A549 treated with DMSO at 1 μM for 4 hours (cell line): ENCODE results near the gene SLC16A3. TPM values are rescaled to one million over a fixed set of nuclear protein-coding genes. Genes with fewer than 3 reads are reported as not detected.

ENCODE experiments used
- total RNA-seq: library from RNA; stranded (reverse); fragments of 200-300 nt; extraction: Qiagen RNA extraction; gene quantifications from 5 replicates; pipeline ENCODE4 v1.2.3, GENCODE V29; 2022; ENCODE audit warnings: low read depth

SLC16A3 gene
- total RNA-seq, result 79.9 to 109 TPM (median 96.9 TPM) in 5 replicates

DNA sequence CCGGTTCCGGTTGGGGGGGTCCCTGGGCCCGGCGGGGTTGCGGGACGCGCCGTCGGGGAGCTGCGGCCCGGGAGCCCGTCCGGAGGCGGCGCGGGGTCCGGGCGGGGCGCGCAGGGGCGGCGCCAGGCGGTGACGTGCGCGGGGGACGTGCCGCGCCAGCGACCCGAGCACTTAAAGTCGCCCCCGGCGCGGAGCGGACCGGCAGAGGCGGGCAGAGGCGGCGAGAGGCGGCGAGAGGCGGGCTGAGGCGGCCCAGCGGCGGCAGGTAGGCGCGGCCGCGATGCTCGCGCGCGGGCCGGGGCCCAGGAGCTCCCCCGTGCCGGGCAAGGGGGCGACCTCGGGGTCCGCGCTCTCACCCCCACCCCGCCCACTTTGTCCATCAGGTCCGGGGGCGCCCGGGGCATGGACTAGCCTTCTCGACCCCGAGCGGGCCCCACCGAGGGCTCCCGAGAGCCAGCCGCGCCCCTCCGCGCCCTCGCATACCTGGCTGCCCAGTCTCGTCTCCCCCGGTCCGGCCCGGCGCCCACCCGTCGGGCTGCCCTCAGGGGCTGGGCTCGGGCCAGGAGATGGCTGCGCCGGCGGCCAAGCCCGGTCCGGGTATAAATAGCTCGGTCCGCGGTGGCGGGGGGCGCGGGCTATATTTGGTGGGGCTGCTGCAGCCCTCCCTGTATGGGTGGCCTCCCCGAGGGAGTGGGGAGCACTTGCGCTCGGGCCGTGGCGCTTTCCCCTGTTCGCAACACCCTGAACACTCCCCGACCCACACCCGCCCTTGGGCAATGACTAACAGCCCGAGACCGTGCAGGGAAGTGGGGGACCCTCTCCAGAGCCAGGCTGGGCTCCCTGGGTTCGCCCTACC lies at the start of gene SLC16A3:
TSS of gene SLC16A3 (plus strand) at position 201 of the 856 bp plus-strand sequence. CDS start 6,967 bp downstream, outside the sequence.

DNA sequence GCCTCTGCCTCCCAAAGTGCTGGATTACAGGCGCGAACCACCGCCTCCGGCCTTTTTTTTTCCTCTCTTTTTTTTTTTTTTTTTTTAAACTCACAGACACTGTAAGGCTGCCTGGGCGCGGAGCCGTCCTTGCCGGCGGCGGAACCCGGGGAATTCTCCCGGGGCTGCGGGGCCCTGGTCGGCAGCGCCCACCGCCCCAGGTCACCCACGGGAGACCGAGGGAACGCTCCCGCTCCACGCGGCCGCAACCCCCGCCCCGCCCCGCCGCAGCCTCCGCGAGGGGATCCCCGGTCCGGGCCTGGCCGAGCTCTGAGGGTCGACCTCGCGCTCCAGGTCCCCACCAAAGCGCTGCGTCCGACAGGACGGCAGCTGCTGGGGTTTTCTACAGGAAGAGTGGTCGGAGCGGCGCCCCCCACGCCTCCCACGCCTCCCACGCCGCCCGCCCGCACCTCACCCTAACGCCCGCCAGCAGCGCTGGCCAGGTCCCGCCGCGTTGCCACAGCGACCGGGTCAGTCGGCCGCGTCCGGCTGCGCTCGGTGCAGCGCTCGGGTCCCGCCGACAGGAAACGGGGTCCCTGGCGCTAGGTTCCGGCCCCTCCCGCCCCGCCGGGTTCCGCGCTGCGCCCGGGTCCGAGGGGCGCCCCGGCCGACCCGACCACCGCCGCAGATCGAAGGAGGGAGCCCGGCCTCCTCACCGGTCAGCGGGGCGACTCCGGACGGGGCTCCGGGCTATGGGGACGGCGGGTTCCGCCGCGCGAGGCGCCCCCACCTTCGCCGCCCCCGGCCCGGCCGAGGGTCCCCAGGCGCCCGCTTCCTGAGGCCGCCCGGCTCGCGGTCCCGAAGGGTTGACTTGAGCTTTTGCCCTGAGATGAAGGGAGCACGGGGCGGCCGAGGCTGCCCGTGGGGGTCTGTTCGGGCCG lies 16.3 kb upstream of the SLC16A3 start, which contains the start of gene CCDC57:
TSS of gene CCDC57 (minus strand) at position 512 of the 920 bp plus-strand sequence. CDS start 10,898 bp downstream, outside the sequence.

DNA sequence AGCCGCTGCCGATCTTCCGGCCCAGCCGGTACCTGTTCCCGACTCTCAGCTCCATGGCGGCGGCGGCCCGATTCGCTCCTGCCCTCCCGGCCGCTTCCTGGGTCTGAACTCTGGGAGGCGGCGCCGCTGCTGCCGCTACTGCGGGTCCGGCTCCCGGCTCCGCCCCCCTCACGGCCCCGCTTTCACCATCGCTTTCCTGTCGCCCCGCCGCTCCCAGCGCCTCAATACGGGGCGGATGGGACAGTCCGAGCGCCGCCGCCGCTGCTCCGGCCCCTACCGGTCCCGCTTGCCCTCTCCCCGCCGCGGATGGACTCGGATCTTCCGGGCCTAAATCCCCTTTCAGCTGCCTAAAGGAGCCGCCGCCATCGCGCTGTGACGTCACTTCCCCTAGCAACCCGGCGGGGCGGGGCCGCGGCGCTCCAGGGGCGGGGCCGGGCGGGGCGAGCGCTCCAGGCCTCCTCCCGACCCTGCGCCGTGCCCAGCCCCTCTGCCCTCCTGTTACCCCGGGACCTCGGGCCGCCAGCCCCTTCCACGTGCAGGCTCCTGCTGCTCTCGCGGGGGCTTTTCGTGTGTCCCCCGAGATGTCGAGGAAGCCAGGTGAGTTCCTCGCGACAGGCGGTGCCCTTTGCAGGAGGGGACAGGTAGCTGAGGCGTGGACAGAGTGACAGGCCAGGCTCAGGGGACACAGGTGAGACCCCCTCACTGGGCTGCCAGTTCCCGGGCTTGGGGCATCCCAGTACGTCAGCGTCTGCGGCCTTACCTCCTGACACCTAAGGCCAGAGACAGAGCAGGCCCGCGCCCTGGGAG lies 44.7 kb downstream of the SLC16A3 start, which contains the start of gene CSNK1D:
TSS of gene CSNK1D (minus strand) at position 374 of the 807 bp plus-strand sequence. CDS start at position 55, 319 bp downstream.

Other genes starting within 250 kb of the SLC16A3 start
- gene CENPX, start 206.2 kb upstream of the SLC16A3 start, total RNA-seq, result 156 to 199 TPM (median 185 TPM) in 5 replicates
- gene LRRC45, start 205.7 kb upstream of the SLC16A3 start, total RNA-seq, result 7.7 to 18.4 TPM (median 14.2 TPM) in 5 replicates
- 23.0 to 39.7 TPM (median 30.7 TPM) in 5 replicates for gene RAC3, start 197.4 kb upstream of the SLC16A3 start, total RNA-seq
- gene DCXR, start 191.3 kb upstream of the SLC16A3 start, total RNA-seq, result 71.7 to 103 TPM (median 92.2 TPM) in 5 replicates
- gene RFNG, start 177.2 kb upstream of the SLC16A3 start, total RNA-seq, result 18.6 to 24.2 TPM (median 23.3 TPM) in 5 replicates
- gene GPS1, start 177.1 kb upstream of the SLC16A3 start, total RNA-seq, result 117 to 153 TPM (median 134 TPM) in 5 replicates
- gene DUS1L, start 163.2 kb upstream of the SLC16A3 start, total RNA-seq, result 78.0 to 146 TPM (median 137 TPM) in 5 replicates
- 117 to 149 TPM (median 134 TPM) in 5 replicates for gene FASN, start 130.8 kb upstream of the SLC16A3 start, total RNA-seq
- 20.0 to 27.7 TPM (median 22.9 TPM) in 5 replicates for gene CCDC57, start 16.2 kb upstream of the SLC16A3 start, total RNA-seq
- gene CSNK1D, start 44.7 kb downstream of the SLC16A3 start, total RNA-seq, result 143 to 161 TPM (median 155 TPM) in 5 replicates
- 0.08 TPM in 1 of 5 replicates, not detected in the others for gene CD7, start 88.6 kb downstream of the SLC16A3 start, total RNA-seq
- 0.90 to 2.5 TPM (median 1.4 TPM) in 5 replicates for gene SECTM1, start 104.7 kb downstream of the SLC16A3 start, total RNA-seq
- gene TEX19, start 130.2 kb downstream of the SLC16A3 start, total RNA-seq, result 0.31 to 0.56 TPM (median 0.48 TPM) in 5 replicates
- not detected in 5 replicates for gene UTS2R, start 142.7 kb downstream of the SLC16A3 start, total RNA-seq
- 9.4 to 13.8 TPM (median 13.5 TPM) in 5 replicates for gene HEXD, start 189.3 kb downstream of the SLC16A3 start, total RNA-seq
- 19.0 to 25.8 TPM (median 24.4 TPM) in 5 replicates for gene OGFOD3, start 189.5 kb downstream of the SLC16A3 start, total RNA-seq
- 48.3 to 66.8 TPM (median 59.3 TPM) in 5 replicates for gene CYBC1, start 221.7 kb downstream of the SLC16A3 start, total RNA-seq
- gene NARF, start 229.7 kb downstream of the SLC16A3 start, total RNA-seq, result 48.1 to 65.8 TPM (median 57.5 TPM) in 5 replicates